ENCODE measurements around the gene PNPLA1. TPM values are rescaled to one million over a fixed set of nuclear protein-coding genes. Genes with fewer than 3 reads are reported as not detected.

PNPLA1 gene
- total RNA-seq, 4 donors from 2014 or later, result not detected

- Histone ChIP-seq H3K27me3 (peaks cover 13 to 26% (median 25%) of the 10 kb centered on the region in 3 donors), H3K4me3 (no peak overlapping the region), H3K27ac (no peak overlapping the region), H3K9me3 (no peaks in the 10 kb centered on the region), H3K4me1 (no peaks in the 10 kb centered on the region), H3K36me3 (no peaks in the 10 kb centered on the region)
- intact Hi-C loops (cut with DNase I; ENCODE audit: low total_unique reads), result no loop called here
- DNase-seq (no peak), ATAC-seq (no peak)
- in situ Hi-C loops (cut with MboI; ENCODE audit: low sequenced_read_pairs in 4 of 4), result no loop called here
- TF ChIP-seq POLR2A (IDR thresholded peaks at IDR 0.05) (no peak), CTCF (IDR thresholded peaks at IDR 0.05 in 4 of 5, conservative IDR thresholded peaks at IDR 0.05 in 1 of 5) (no peak)
Observed at GRCh38 chr6:36273067-36273466, 3.2 kb downstream of the PNPLA1 start.

- no peaks in the 10 kb centered on the region for H3K4me1 ChIP-seq
- H3K36me3 ChIP-seq, result no peaks in the 10 kb centered on the region
- no peak for DNase-seq
- intact Hi-C loops (cut with DNase I; ENCODE audit: low total_unique reads) (no loop called here), in situ Hi-C loops (cut with MboI; ENCODE audit: low sequenced_read_pairs in 4 of 4) (no loop called here)
- TF ChIP-seq POLR2A (IDR thresholded peaks at IDR 0.05), result no peak
- TF ChIP-seq CTCF (IDR thresholded peaks at IDR 0.05 in 4 of 5, conservative IDR thresholded peaks at IDR 0.05 in 1 of 5), result no peak
- peaks cover 13 to 26% (median 23%) of the 10 kb centered on the region in 3 donors for H3K27me3 ChIP-seq
- H3K27ac ChIP-seq, result no peak overlapping the region
- H3K9me3 ChIP-seq, result no peaks in the 10 kb centered on the region
- no peak for ATAC-seq
- no peak overlapping the region for H3K4me3 ChIP-seq
Observed at GRCh38 chr6:36273802-36274514, 4.1 kb downstream of the PNPLA1 start.

GRCh38 chr6:36276581-36277536, 7.0 kb downstream of the PNPLA1 start:
- H3K36me3 ChIP-seq, result no peaks in the 10 kb centered on the region
- intact Hi-C loops (cut with DNase I; ENCODE audit: low total_unique reads), result no loop called here
- in situ Hi-C loops (cut with MboI; ENCODE audit: low sequenced_read_pairs in 4 of 4), result no loop called here
- no peak overlapping the region for H3K4me3 ChIP-seq
- peaks cover 0 to 9% (median 6%) of the 10 kb centered on the region in 3 donors for H3K27me3 ChIP-seq
- no peaks in the 10 kb centered on the region for H3K9me3 ChIP-seq
- no peak overlapping the region for H3K27ac ChIP-seq
- no peak for DNase-seq
- no peaks in the 10 kb centered on the region for H3K4me1 ChIP-seq
- TF ChIP-seq POLR2A (IDR thresholded peaks at IDR 0.05) (no peak), CTCF (IDR thresholded peaks at IDR 0.05 in 4 of 5, conservative IDR thresholded peaks at IDR 0.05 in 1 of 5) (no peak)
- ATAC-seq, result no peak

- ATAC-seq (no peak), DNase-seq (no peak)
- H3K4me3 ChIP-seq, result no peak overlapping the region
- no peak overlapping the region for H3K27ac ChIP-seq
- H3K27me3 ChIP-seq, result peaks cover 0 to 10% (median 6%) of the 10 kb centered on the region in 3 donors
- no peak for TF ChIP-seq CTCF (IDR thresholded peaks at IDR 0.05 in 4 of 5, conservative IDR thresholded peaks at IDR 0.05 in 1 of 5)
- TF ChIP-seq POLR2A (IDR thresholded peaks at IDR 0.05), result no peak
- no peaks in the 10 kb centered on the region for H3K36me3 ChIP-seq
- in situ Hi-C loops (cut with MboI; ENCODE audit: low sequenced_read_pairs in 4 of 4) (no loop called here), intact Hi-C loops (cut with DNase I; ENCODE audit: low total_unique reads) (no loop called here)
- no peaks in the 10 kb centered on the region for H3K9me3 ChIP-seq
- no peaks in the 10 kb centered on the region for H3K4me1 ChIP-seq
Observed at GRCh38 chr6:36277946-36278470, 8.1 kb downstream of the PNPLA1 start.

All from gastrocnemius medialis (tissue), 4 donors.